IMR-90 (cell line): ENCODE data around the gene SLC17A9.

Source experiments
- BHLHE40 ChIP-seq: fragments of 150-350 bp; IDR thresholded peaks from 2 replicates; pipeline ENCODE4 v1.6.1; 2016; ENCODE audit warnings: mild to moderate bottlenecking, low read depth, low read length
- FOS ChIP-seq: fragments of 150-350 bp; IDR thresholded peaks from 2 replicates; pipeline ENCODE4 v1.6.1; 2016; ENCODE audit warnings: low read depth, low read length
- MAFK ChIP-seq: IDR thresholded peaks from 2 replicates; pipeline ENCODE4 v1.6.1; 2012; ENCODE audit warnings: low read depth, low read length, improper control_type of control experiment
- MAZ ChIP-seq: IDR thresholded peaks from 2 replicates; pipeline ENCODE4 v1.6.1; 2012; ENCODE audit warnings: low read depth, mild to moderate bottlenecking, low read length, improper control_type of control experiment, moderate library complexity, borderline replicate concordance
- POLR2A ChIP-seq: IDR thresholded peaks from 2 replicates; pipeline ENCODE4 v1.6.1; 2012; ENCODE audit warnings: mild to moderate bottlenecking, low read depth, low read length
- SMC3 ChIP-seq: fragments of 150-350 bp; IDR thresholded peaks from 2 replicates; pipeline ENCODE4 v1.6.1; 2016; ENCODE audit warnings: low read depth, mild to moderate bottlenecking, antibody characterized with exemption, low read length, moderate library complexity
- TF ChIP-seq, protein P1 (sequence below): conservative IDR thresholded peaks from 2 replicates; pipeline ENCODE4 v1.5.1; 2012; ENCODE audit warnings: mild to moderate bottlenecking, low read depth, low read length, improper control_type of control experiment
- TF ChIP-seq, protein P2 (sequence below): fragments of 150-350 bp; IDR thresholded peaks from 2 replicates; pipeline ENCODE4 v1.6.1; 2016; ENCODE audit warnings: low read depth, mild to moderate bottlenecking, low read length, moderate library complexity, borderline replicate concordance
- TF ChIP-seq, protein P3 (sequence below): fragments of 150-350 bp; IDR thresholded peaks from 2 replicates; pipeline ENCODE4 v1.6.1; 2017; ENCODE audit warnings: mild to moderate bottlenecking, antibody characterized with exemption, low read length, low read depth

DNA sequence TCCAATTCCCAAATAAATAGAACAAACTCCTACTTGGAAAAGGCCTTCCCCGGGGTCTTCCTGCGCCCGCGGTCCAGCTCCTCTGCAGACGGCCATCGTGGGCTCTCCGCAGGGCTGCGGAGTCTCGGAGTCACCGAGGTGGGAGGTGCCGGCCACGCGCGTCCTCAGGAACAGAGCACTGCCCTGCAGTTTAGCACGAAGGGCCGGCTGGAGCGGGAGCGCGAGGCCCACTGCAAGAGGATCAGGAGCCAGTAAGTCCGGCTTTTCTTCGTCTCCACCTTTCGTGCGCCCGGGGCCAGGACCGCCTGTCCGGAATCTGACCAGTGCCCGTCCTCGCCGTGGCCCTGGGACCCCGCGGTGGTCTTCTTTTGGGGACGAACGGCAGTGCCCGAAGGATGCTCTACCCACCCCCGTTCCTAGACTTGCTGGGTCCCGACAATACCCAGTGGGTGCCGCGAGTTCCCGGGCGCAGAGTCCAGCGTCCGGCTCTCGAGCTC is 52.9 kb downstream of the SLC17A9 start:
- TF ChIP-seq FOS (no peak), POLR2A (no peak), BHLHE40 (no peak), SMC3 (no peak), MAZ (no peak), MAFK (no peak)
- TF ChIP-seq, protein P1, sequence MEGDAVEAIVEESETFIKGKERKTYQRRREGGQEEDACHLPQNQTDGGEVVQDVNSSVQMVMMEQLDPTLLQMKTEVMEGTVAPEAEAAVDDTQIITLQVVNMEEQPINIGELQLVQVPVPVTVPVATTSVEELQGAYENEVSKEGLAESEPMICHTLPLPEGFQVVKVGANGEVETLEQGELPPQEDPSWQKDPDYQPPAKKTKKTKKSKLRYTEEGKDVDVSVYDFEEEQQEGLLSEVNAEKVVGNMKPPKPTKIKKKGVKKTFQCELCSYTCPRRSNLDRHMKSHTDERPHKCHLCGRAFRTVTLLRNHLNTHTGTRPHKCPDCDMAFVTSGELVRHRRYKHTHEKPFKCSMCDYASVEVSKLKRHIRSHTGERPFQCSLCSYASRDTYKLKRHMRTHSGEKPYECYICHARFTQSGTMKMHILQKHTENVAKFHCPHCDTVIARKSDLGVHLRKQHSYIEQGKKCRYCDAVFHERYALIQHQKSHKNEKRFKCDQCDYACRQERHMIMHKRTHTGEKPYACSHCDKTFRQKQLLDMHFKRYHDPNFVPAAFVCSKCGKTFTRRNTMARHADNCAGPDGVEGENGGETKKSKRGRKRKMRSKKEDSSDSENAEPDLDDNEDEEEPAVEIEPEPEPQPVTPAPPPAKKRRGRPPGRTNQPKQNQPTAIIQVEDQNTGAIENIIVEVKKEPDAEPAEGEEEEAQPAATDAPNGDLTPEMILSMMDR, result no peak
- TF ChIP-seq, protein P2, sequence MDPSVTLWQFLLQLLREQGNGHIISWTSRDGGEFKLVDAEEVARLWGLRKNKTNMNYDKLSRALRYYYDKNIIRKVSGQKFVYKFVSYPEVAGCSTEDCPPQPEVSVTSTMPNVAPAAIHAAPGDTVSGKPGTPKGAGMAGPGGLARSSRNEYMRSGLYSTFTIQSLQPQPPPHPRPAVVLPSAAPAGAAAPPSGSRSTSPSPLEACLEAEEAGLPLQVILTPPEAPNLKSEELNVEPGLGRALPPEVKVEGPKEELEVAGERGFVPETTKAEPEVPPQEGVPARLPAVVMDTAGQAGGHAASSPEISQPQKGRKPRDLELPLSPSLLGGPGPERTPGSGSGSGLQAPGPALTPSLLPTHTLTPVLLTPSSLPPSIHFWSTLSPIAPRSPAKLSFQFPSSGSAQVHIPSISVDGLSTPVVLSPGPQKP, result no peak
- TF ChIP-seq, protein P3, sequence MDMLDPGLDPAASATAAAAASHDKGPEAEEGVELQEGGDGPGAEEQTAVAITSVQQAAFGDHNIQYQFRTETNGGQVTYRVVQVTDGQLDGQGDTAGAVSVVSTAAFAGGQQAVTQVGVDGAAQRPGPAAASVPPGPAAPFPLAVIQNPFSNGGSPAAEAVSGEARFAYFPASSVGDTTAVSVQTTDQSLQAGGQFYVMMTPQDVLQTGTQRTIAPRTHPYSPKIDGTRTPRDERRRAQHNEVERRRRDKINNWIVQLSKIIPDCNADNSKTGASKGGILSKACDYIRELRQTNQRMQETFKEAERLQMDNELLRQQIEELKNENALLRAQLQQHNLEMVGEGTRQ, result no peak
